RPMI7951 (cell line): ENCODE data around the gene MICALL2. TPM values are rescaled to one million over a fixed set of nuclear protein-coding genes. Genes with fewer than 3 reads are reported as not detected.
A peak's percentile ranks its signal among the peaks of the same experiment; 100 is the strongest.

ENCODE experiments used
- DNase-seq: peaks from one replicate; pipeline ENCODE4 v3.0.0-alpha.2; 2012; ENCODE audit warnings: low read depth
- total RNA-seq: library from RNA; depleted of rRNA; stranded (reverse); fragments of >200 nt; shearing (Covaris generic); gene quantifications from 2 replicates; pipeline ENCODE4 v1.2.3, GENCODE V29; 2014

Gene MICALL2
- total RNA-seq, 1 experiment from 2014 or later: 16.0 TPM

DNA sequence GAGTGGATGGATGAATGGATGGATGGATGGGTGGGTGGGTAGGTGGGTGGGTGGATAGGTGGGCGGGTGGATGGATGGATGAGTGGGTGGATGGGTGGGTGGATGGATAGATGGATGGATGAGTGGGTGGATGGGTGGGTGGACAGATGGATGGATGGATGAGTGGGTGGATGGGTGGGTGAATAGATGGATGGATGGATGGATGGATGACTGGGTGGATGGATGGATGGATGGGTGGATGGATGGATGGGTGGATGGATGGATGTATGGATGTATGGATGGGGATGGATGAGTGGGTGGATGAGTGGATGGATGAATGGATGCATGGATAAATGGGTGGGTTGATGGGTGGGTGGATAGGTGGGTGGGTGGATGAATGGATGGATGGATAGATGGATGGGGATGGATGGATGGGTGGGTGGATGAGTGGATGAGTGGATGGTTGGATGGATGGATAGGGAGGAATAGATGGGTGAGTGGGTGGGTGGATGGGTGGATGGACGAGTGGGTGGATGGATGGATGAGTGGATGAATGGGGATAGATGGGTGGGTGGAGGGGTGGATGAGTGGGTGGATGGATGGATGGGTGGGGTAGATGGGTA, 43.8 kb downstream of the MICALL2 start:
- no peak for DNase-seq

GRCh38 chr7:1413936-1414639, 45.2 kb downstream of the MICALL2 start:
- DNase-seq: no peak

GRCh38 chr7:1412322-1413261, 46.7 kb downstream of the MICALL2 start:
- DNase-seq: peak; percentile 78

DNA sequence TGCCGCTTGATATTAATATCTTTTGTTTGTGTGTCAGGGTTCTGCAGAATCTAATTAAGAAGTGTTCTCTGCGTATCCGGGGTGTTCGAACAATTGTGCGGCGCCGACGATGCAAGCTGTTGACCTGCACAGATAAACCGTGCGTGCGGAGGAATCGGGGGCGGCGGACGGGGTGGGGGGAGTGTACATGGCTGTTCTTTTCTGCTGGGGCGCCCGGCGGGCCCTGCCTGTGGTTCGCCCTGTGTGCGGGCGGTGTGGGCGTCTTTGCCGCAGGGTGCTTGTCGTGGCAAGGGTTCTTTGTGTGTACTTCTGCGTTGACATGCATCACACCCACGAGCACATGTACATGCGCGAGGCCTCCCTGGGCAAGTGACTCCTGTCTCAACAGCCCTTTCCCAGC, 47.9 kb downstream of the MICALL2 start:
- DNase-seq: no peak

DNA sequence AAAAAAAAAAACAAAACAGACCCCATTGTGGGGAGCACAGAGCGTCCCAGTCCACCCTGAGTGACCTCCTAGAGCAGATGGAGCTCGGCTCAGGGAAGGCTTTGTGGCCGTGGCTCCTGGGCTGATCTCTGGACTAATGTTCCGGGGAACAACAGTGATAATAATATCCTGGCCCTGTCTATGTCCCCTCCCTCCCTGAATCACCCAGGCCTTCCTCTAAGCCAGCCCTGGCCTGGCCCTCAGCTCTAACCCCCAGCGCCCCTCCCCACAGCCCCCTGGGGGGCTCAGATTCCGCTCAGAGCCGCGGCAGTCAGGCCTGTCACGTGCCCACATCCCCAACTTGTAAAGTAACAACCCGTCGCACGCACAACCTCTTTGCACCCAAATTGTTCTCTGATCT, 48.3 kb downstream of the MICALL2 start:
- no peak for DNase-seq

DNA sequence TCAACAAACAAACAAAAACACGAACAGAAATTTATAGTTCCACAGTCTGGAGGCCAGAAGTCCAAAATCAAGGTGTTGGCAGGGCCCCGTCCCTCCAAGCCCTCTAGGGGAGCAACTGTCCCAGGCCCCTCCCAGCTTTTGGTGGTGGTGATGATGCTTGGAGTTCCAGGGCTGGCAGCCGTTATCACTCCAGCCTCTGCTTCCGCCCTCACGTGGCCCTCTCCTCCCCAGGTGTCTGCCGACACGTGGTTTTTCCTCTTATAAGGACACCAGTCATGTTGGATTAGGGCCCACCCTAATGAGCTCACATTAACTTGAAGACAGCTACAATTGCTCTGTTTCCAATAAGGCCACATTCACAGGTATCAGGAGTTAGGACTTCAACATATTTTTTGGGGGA, 49.7 kb downstream of the MICALL2 start:
- no peak for DNase-seq

- no peak for DNase-seq
Measured at GRCh38 chr7:1408466-1408865, 50.8 kb downstream of the MICALL2 start.

DNA sequence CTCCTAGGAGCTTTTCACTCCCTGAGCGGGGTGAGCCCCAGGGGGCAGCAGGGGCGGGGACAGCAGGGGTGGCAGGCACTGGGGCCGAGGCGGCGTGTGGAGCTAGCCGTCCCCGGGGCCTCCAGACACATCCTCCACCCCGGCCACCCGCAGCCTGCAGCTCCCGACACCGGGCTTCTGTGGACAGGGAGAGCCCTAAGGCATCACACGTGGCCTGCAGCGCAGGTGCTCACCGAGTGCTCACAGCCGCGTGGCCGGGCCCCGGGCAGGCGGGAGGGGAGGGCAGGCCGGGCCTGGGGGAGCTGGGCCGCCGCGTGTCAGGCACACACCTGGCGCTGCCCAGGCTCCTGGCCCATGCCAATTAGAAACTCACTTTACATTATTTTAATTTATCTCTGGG, 51.4 kb downstream of the MICALL2 start:
- no peak for DNase-seq

GRCh38 chr7:1404898-1405548, 54.2 kb downstream of the MICALL2 start:
- no peak for DNase-seq

- DNase-seq: no peak
Measured at GRCh38 chr7:1404460-1404809, 54.8 kb downstream of the MICALL2 start.

DNA sequence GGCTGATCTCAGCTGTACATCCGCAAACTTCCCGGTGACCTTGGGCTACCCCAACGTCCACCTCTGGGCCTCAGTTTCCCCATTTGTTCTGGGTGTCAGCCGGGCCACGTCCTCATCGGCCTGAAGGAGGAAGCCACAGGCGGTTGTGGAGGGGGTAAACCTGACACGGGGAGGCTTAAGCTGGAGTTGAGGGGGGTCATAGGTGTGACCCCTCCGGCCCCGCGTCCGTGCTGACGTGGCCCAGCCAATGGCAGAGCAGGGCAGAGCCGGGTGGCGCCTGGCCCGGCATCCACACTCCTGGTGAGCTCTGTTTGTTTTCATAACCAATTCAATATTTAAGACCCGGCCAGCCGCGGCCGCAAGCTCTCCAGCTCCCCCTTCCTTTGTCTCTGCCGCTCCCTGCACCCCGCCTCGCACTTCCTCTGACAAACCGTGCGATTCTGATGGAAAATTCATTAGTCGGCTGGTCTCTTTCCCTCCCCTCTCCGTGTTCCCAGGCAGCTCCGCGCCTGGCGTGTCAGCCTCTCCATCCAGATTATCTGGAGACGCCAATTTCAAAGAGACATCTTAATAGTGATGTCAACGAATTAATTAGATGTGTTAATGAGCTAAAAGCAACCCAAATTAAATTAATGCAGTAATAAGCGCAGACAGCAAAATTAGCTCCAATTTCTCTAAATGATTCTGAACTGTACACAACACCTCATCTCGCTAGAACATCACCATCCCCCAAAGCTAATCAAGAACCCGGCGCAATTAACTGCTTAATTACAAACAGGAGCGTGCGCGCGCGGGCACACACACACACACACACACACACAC, 55.4 kb downstream of the MICALL2 start:
- no peak for DNase-seq

DNA sequence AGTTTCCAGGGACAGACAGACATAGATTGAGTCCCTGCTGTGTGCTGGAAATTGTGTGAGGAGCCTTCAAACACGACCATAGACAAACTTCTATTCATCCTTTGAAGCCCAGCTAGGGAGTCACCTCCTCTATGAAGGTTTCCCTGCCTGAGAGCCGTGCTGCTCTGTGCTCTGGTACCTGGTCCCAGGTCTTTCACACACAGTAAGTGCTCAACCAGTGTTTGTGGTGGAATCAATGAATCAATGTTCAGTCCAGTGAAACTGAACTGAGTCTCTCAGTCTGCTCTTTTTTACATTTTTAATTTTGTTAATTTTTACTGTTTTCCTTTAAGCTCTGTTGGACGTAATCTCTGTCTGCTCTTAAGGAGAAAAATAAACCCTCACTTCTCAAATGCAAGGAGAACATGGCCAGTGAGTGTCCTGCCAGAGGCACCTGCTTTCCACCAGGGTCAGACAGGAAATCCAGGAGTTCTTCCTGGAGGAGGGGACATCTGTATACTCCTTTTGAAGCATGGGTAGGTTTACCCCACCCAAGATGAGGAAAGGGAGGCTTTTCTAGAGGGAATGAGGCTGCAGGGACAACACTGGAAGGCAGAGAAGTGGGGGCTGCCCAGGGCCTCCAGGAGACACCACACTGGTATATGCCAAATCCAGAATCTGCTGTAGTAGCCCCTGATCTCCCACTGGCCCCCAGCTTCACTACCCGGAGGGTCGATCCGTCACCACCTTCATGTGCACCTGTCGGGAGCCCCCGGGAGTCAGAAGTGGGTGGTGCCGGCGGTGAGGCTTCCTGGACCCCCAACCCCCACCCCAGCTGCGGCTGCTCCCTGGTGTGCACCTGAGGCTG, 56.3 kb downstream of the MICALL2 start:
- no peak for DNase-seq

DNA sequence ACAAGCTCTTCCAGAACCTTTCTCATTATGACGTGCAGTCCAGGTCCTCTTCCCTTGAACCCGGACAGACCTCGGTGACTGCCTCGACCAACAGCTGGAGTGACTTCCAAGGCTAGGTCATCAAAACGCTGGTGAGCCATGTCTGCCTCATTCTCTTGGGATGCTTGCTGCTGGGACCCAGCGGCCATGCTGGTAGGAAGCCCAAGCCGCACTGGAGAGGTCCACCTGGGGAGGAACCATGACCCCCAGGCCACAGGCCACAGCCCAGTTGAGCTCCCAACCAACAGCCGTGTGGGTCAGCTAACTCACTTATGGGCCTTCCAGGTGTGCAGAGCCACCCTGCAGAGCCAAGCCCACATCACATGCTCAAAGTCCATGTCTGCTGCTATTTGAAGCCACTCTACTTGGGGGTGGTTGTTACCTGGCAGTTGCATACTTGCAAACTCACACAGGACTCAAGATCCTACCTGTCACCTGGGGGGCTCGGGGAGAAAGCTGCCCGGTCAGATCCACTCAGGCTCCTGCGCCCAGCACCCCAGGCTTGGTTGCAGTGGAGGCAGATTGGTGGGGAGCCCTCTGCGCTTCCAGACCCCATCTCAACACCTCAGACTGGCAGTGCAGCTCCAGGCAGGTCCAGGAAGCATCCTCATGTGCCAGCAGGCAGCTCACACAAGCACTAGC, 57.0 kb downstream of the MICALL2 start:
- DNase-seq: no peak

DNA sequence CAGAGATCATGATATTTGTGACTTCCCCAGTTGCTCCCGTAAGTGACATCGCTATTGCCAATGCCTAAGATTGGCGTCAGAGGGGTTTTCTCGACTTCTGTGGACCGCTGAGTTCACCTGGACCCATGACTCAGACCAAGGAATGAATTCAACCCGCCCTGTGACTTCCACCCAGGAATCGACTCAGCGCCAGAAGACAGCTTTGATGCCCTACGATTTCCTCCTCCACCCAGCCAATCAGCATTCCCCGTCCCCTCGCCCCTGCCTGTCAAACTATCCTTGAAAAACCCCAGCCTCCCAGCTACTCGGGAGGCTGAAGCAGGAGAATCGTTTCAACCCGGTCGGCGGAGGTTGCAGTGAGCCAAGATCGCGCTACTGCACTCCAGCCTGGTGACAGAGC, 58.3 kb downstream of the MICALL2 start:
- no peak for DNase-seq

GRCh38 chr7:1400371-1400770, 58.9 kb downstream of the MICALL2 start:
- DNase-seq: no peak

- peak; percentile 81 for DNase-seq
Measured at GRCh38 chr7:1397491-1398327, 61.6 kb downstream of the MICALL2 start.

- DNase-seq: no peak
Measured at GRCh38 chr7:1396195-1396594, 63.1 kb downstream of the MICALL2 start.

- DNase-seq: no peak
Measured at GRCh38 chr7:1395211-1396070, 63.8 kb downstream of the MICALL2 start.
